Uterus (tissue), 2 donors: ENCODE results near the gene POLA2.

Experiments
- CTCF ChIP-seq, 4 experiments: fragments of 200-600 bp in 2 of 4; fragments of 450-650 bp in 2 of 4; sonication (generic) in 2 of 4; IDR thresholded peaks; one replicate each; pipeline ENCODE4 v1.5.1; 2016 to 2019; ENCODE audit warnings: antibody characterized with exemption in 4 of 4, mild to moderate bottlenecking in 2 of 4, moderate library complexity in 1 of 4
- POLR2A ChIP-seq, 2 donors: fragments of 450-650 bp; IDR thresholded peaks; one replicate each; pipeline ENCODE4 v1.6.1; 2016; ENCODE audit warnings: antibody characterized with exemption in 2 of 2, mild to moderate bottlenecking in 1 of 2, moderate library complexity in 1 of 2

- TF ChIP-seq POLR2A (IDR thresholded peaks at IDR 0.05) = no peak
- no peak for TF ChIP-seq CTCF (IDR thresholded peaks at IDR 0.05)
These were observed 4.4 kb downstream of the POLA2 start for GRCh38 chr11:65266210-65266609.
